Stimulated activated CD8-positive, alpha-beta memory T cell treated with anti-CD3 and anti-CD28 coated beads, Interleukin-7, amount 100 ng/mL, for 4 hours (primary cell): ENCODE measurements around the gene CELSR3.

Source experiments
- DNase-seq, 2 donors: peaks; one replicate each; pipeline ENCODE4 v3.0.0-alpha.2; 2020; ENCODE audit warnings: low read depth in 2 of 2

CELSR3 gene

GRCh38 chr3:48685603-48686511 is 23.2 kb upstream of the CELSR3 start, which contains the start of gene NCKIPSD:
TSS of gene NCKIPSD (minus strand) at chr3:48685915. CDS start at chr3:48685807, 108 bp downstream.
- DNase-seq = peak; percentile 72 to 85

- DNase-seq = no peak
Measured at GRCh38 chr3:48685293-48685602, 22.6 kb upstream of the CELSR3 start.

GRCh38 chr3:48684480-48685143 is 21.9 kb upstream of the CELSR3 start:
- DNase-seq = no peak

GRCh38 chr3:48684054-48684349 is 21.3 kb upstream of the CELSR3 start:
- no peak for DNase-seq

GRCh38 chr3:48682786-48683185 is 20.1 kb upstream of the CELSR3 start:
- no peak for DNase-seq

- DNase-seq = no peak
Measured at GRCh38 chr3:48681974-48682610, 19.4 kb upstream of the CELSR3 start.

GRCh38 chr3:48681541-48681880 is 18.8 kb upstream of the CELSR3 start:
- DNase-seq = no peak

- DNase-seq = no peak
Measured at GRCh38 chr3:48680811-48681540, 18.3 kb upstream of the CELSR3 start.

GRCh38 chr3:48679411-48680391 is 17.0 kb upstream of the CELSR3 start:
- no peak for DNase-seq

GRCh38 chr3:48678566-48679380 is 16.1 kb upstream of the CELSR3 start:
- no peak for DNase-seq

- no peak for DNase-seq
Measured at GRCh38 chr3:48678056-48678455, 15.4 kb upstream of the CELSR3 start.

- DNase-seq = no peak
Measured at GRCh38 chr3:48674505-48674904, 11.8 kb upstream of the CELSR3 start.

GRCh38 chr3:48672522-48672921 is 9.8 kb upstream of the CELSR3 start:
- no peak for DNase-seq

- DNase-seq = no peak
Measured at GRCh38 chr3:48664929-48665328, 2.2 kb upstream of the CELSR3 start.

- DNase-seq = no peak
Measured at GRCh38 chr3:48664313-48664644, 1.6 kb upstream of the CELSR3 start.

- DNase-seq = peak; percentile 69 to 77
Measured at GRCh38 chr3:48663489-48664312, 1.0 kb upstream of the CELSR3 start.

GRCh38 chr3:48662145-48662752 is 437 bp downstream of the CELSR3 start:
- DNase-seq = no peak

GRCh38 chr3:48661501-48662144 is 1.1 kb downstream of the CELSR3 start:
- DNase-seq = peak; percentile 44 to 54
